HL-60 (cell line): ENCODE data around the gene NECTIN4.

Experiments
- REST ChIP-seq: IDR thresholded peaks from 2 replicates; pipeline ENCODE4 v1.6.1; 2012; ENCODE audit warnings: low read depth; ENCODE audit not compliant: insufficient replicate concordance
- TF ChIP-seq, protein P1 (sequence below): IDR thresholded peaks from one replicate; pipeline ENCODE4 v1.5.1; 2011; ENCODE audit warnings: low read length, control low read depth, inconsistent platforms; ENCODE audit not compliant: insufficient read depth

DNA sequence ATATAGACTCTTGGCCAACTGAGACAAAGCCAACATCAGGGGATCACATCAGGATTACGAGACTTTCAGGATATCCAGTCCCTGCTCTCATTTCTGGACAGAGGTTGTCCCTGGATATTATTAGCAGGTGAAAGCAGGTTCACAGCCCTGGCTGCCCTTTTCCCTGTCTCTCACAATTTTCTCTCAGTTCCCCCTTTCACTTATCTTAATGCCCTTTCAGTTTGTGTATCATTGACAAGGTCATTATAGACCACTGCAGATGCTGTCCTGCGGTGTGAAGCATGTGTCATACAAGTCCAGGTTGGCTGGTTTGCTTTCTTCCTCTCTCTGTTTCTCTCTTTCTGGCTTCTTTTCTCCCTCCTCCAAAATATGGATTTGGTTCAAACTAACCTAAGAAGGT, 6.7 kb upstream of the NECTIN4 start:
- TF ChIP-seq, protein P1, sequence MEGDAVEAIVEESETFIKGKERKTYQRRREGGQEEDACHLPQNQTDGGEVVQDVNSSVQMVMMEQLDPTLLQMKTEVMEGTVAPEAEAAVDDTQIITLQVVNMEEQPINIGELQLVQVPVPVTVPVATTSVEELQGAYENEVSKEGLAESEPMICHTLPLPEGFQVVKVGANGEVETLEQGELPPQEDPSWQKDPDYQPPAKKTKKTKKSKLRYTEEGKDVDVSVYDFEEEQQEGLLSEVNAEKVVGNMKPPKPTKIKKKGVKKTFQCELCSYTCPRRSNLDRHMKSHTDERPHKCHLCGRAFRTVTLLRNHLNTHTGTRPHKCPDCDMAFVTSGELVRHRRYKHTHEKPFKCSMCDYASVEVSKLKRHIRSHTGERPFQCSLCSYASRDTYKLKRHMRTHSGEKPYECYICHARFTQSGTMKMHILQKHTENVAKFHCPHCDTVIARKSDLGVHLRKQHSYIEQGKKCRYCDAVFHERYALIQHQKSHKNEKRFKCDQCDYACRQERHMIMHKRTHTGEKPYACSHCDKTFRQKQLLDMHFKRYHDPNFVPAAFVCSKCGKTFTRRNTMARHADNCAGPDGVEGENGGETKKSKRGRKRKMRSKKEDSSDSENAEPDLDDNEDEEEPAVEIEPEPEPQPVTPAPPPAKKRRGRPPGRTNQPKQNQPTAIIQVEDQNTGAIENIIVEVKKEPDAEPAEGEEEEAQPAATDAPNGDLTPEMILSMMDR, result no peak
- no peak for TF ChIP-seq REST
